Coronary artery (tissue), 2 donors: ENCODE data around the gene DCTN2.

Source experiments
- DNase-seq: peaks from one replicate; pipeline ENCODE4 v3.0.0-alpha.2; 2017; ENCODE audit warnings: low spot score
- H3K27ac ChIP-seq, 2 donors: fragments of 200-600 bp; sonication (generic); one replicate each; pipeline ENCODE4 v1.5.1; 2016 to 2019
- H3K4me3 ChIP-seq: fragments of 200-600 bp; sonication (generic); 2 replicates; pipeline ENCODE4 v1.5.1; 2016; ENCODE audit warnings: mild to moderate bottlenecking, moderate library complexity
- CTCF ChIP-seq: fragments of 200-600 bp; sonication (generic); IDR thresholded peaks from one replicate; pipeline ENCODE4 v1.5.1; 2019; ENCODE audit warnings: antibody characterized with exemption

The DCTN2 gene

GRCh38 chr12:57552835-57553313, 5.9 kb upstream of the DCTN2 start:
- DNase-seq = no peak
- no peak for TF ChIP-seq CTCF
- Histone ChIP-seq H3K27ac (no peak overlapping the region), H3K4me3 (no peak overlapping the region)

GRCh38 chr12:57552306-57552651, 5.3 kb upstream of the DCTN2 start:
- DNase-seq = no peak
- Histone ChIP-seq H3K27ac (no peak overlapping the region), H3K4me3 (no peak overlapping the region)
- TF ChIP-seq CTCF = no peak

GRCh38 chr12:57551637-57552305, 4.8 kb upstream of the DCTN2 start:
- no peak overlapping the region for H3K27ac ChIP-seq
- DNase-seq = no peak

GRCh38 chr12:57550641-57551549, 3.9 kb upstream of the DCTN2 start:
- peak overlapping the region; percentile 75 for H3K4me3 ChIP-seq
- H3K27ac ChIP-seq = peak overlapping the region in 1 of 2 donors; percentile 65
- no peak for DNase-seq

More at GRCh38 chr12:57551637-57552305, 4.8 kb upstream of the DCTN2 start:
- no peak for TF ChIP-seq CTCF
- H3K4me3 ChIP-seq = no peak overlapping the region

GRCh38 chr12:57549909-57550640, 3.1 kb upstream of the DCTN2 start, which contains the start of gene KIF5A:
Gene KIF5A (plus strand): TSS chr12:57550044. CDS start chr12:57550272, 228 bp downstream.
- DNase-seq = peak; percentile 67
- TF ChIP-seq CTCF = no peak
- peak within 1 kb of the TSS in 1 of 2 donors; percentile 65 for H3K27ac ChIP-seq
- H3K4me3 ChIP-seq = peak within 1 kb of the TSS; percentile 75

More at GRCh38 chr12:57550641-57551549, 3.9 kb upstream of the DCTN2 start:
- no peak for TF ChIP-seq CTCF

- peak overlapping the region; percentile 75 for H3K4me3 ChIP-seq
- peak overlapping the region in 1 of 2 donors; percentile 65 for H3K27ac ChIP-seq
- peak; percentile 67 for DNase-seq
- TF ChIP-seq CTCF = no peak
Observed at GRCh38 chr12:57549203-57549908, 2.4 kb upstream of the DCTN2 start.
